Activated CD4-positive, alpha-beta T cell treated with anti-CD3 and anti-CD28 coated beads for 48 hours (primary cell): ENCODE results near the gene CLEC10A.

Experiments used
- DNase-seq: peaks from one replicate; pipeline ENCODE4 v3.0.0-alpha.2; 2020

The CLEC10A gene

DNA sequence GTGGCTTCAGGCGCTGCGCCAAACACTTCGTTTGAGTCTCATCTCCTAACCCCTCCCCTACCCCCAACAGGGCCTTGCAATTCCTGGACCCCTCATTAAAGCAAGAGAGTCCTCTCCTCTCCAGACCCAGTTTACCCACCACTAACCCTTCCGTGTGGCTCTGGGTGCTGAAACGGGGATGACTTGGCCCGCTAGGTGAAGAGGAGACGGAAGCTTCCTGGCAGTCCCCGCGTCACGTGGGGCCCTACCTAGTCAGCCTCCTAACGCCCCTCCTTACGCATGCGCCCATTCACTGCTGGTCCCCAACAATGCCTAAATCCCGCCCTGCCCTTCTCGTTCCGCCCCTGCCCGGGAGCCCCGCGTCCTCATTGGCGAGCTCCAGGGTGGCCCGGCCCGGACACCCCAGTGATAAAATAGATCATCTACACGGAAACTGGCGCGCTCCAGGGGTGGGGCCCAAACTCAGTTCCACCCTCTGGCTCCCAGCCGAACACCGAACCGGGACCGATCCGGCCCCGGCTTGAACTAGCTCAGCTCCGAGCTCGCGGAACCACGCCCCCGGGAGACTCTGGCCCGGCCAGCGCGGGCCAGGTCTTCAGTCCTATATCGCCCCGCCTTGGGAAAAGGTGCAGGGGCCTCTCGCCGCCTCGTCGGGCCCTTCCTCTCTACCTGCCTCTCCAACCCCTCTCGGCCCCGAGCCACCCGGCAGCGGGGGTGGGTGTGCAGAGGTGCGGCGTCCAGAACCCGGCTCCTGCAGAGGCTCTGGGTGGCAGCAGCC lies 44.3 kb downstream of the CLEC10A start, which contains the start of gene SLC16A13:
Gene SLC16A13 (plus strand): TSS at position 425 of the 778 bp plus-strand sequence. CDS start 368 bp downstream, outside the sequence.
- DNase-seq, result peak; percentile 99

DNA sequence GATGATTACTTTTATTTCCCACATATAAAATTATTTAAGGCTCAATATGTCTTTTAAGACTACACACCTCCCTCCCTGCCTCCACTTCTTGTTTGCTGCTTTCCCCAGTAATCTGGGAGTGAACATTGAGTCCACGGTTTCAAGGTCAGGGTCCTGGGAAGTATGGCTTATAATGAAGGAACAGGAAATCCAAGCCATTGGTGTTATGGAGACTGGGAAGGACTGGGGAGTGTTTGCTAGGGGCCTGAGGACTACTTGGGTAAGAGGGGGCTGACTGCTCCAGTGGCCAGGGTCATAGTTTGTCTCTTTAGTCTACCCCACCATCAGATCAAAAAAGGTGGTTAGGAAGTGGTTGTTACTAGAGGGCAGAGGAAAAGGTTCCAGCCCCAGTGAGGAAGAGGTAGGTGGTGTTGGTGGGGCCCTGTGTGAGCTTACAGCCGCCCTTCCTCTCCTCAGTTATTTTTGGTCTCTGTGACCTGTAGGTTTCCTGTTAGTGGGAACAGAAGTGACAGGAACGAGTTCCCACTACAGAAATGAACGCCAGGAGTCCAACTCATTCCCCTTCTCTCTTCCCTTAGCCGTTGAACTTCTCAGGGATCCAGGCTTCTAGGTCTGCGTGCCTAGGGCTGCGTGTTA lies 45.0 kb downstream of the CLEC10A start:
- peak; percentile 52 for DNase-seq

DNA sequence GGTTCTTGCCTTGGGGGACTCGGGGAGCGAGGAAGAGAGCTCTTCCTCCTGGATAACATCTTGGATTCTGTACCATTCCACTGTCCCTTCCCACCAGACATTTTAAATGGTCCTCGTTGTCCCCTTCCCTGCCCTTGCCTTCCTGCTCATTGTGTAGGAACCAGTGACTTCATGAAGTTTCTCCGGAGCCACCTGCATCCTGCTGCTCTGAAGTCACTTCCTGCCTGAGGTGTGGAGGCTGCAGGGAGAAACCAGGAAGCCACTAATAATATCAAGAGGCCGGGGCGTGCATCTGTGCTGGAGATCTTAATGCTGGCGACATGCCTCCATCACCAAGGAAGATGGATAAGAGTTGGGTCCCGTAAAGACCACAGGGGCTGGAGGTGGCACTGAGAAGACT lies 50.4 kb downstream of the CLEC10A start:
- peak; percentile 73 for DNase-seq

DNA sequence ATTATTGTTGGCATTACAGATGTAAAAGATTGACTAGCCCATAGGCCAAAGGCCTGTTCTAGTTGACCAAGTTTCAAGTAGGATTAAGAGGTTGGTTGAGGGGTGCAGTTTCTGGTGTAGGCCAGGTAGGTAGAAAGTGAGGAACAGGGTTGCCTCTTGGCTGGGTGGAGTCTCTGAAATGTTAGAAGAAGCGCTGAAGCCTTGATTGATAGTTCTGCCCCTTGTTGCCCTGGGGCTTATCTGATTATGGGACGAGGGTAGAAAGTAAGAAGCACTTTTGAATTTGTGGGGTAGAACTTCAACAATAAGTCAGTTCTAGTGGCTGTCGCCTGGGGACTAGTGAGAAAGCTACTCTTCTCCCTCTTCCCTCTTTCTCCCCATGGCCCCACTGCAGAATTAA lies 51.0 kb downstream of the CLEC10A start:
- no peak for DNase-seq

DNA sequence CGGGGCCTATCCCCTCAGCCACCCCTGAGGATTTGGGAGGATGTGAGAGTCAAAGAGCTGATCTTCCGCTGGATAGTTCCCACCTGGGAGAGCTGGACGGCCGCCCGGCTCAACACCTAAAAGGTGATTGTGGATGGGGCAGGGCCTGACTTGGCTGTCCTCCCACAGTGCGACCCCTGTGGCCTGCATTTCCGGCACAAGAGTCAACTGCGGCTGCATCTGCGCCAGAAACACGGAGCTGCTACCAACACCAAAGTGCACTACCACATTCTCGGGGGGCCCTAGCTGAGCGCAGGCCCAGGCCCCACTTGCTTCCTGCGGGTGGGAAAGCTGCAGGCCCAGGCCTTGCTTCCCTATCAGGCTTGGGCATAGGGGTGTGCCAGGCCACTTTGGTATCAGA lies 52.7 kb downstream of the CLEC10A start:
- no peak for DNase-seq

DNA sequence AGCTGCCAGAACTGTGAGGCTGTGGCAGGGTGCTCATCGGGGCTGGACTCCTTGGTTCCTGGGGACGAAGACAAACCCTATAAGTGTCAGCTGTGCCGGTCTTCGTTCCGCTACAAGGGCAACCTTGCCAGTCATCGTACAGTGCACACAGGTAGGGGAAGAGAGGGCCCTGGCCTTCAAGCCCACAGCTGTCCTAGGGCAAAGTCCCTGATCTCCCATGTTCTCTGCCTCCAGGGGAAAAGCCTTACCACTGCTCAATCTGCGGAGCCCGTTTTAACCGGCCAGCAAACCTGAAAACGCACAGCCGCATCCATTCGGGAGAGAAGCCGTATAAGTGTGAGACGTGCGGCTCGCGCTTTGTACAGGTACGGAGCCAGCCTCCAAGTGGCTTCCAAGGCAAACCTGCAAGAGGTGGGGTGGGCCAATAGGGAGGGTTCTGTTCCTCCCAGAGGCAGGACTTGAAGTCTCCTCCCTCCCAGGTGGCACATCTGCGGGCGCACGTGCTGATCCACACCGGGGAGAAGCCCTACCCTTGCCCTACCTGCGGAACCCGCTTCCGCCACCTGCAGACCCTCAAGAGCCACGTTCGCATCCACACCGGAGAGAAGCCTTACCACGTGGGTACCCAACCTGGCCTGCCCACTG lies 53.5 kb downstream of the CLEC10A start:
- no peak for DNase-seq

DNA sequence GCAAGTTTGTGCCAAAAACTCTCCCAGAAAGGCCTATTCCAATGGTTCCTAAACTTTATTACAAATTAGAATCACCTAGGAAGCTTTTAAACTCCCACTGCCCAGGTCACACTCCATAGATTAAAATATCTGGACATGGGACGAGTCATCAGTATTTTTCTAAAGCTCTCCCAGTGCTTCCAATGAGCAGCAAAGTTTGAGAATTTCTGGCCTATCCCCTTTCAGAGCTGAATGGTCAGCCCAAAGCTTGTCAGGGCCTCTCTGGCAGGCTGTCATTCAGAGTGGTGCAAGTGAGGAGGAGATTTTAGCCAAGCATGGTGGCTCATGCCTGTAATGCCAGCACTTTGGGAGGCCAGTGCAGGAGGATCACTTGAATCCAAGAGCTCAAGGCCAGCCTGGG lies 54.8 kb downstream of the CLEC10A start:
- DNase-seq, result no peak
